ENCODE results near the gene HDGFL2.

HDGFL2 gene

DNA sequence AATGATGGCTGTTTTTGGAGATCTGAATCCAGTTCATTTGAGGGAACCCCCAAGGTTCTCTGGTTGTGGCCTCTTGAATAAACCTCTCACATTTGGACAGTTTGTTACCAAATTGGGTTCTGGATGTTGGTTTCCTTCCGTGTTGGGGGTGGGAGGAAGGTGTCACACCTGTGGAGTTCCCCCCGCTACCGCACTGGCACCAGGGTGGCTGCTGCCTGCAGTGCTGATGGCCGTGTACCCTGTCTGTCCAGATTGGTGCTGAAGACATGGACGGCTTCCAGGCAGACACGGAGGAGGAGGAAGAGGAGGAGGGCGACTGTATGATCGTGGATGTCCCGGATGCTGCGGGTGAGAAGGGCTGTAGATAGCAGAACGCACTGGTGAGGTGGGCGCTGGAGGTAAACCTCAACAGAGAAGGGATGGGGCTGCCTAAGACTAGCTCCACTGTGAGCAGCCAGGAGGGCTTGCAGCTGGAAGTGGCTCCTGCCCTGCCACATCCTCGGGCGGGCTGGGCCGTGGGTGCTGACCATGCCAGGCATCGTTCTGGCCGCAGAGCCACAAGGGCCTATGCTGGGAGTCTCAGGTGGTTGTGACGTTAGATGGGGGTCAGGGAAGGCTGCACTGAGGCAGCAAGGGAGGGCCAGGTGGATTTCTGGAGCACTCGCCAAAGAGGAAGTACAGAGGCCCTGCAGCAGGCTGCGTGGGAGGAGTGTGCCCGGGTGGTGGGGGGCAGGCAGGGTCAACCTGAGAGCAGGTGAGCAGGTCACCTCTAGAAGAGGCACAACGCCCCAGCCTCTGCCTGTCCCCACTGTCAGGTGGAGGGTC is 29.9 kb upstream of the HDGFL2 start:
- H2AFZ ChIP-seq: no peak overlapping the region
- H3K27ac ChIP-seq: no peak overlapping the region
- no peak overlapping the region for H3K9ac ChIP-seq
- H3K27me3 ChIP-seq (ENCODE audit: control insufficient read depth, insufficient read depth, low read length): no peaks in the 10 kb centered on the region
- H3K4me2 ChIP-seq (ENCODE audit: low read length): no peak overlapping the region
- no peaks in the 10 kb centered on the region for H3K4me1 ChIP-seq
- no peaks in the 10 kb centered on the region for H3K79me2 ChIP-seq
- H3K9me3 ChIP-seq (ENCODE audit: control insufficient read depth, low read length): no peaks in the 10 kb centered on the region
- TF ChIP-seq, protein P1, sequence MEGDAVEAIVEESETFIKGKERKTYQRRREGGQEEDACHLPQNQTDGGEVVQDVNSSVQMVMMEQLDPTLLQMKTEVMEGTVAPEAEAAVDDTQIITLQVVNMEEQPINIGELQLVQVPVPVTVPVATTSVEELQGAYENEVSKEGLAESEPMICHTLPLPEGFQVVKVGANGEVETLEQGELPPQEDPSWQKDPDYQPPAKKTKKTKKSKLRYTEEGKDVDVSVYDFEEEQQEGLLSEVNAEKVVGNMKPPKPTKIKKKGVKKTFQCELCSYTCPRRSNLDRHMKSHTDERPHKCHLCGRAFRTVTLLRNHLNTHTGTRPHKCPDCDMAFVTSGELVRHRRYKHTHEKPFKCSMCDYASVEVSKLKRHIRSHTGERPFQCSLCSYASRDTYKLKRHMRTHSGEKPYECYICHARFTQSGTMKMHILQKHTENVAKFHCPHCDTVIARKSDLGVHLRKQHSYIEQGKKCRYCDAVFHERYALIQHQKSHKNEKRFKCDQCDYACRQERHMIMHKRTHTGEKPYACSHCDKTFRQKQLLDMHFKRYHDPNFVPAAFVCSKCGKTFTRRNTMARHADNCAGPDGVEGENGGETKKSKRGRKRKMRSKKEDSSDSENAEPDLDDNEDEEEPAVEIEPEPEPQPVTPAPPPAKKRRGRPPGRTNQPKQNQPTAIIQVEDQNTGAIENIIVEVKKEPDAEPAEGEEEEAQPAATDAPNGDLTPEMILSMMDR (IDR thresholded peaks at IDR 0.05): no peak
- H3K36me3 ChIP-seq (ENCODE audit: control insufficient read depth, insufficient read depth, low read length): no peaks in the 10 kb centered on the region
- H3K4me3 ChIP-seq (ENCODE audit: low read depth, low read length): no peak overlapping the region

DNA sequence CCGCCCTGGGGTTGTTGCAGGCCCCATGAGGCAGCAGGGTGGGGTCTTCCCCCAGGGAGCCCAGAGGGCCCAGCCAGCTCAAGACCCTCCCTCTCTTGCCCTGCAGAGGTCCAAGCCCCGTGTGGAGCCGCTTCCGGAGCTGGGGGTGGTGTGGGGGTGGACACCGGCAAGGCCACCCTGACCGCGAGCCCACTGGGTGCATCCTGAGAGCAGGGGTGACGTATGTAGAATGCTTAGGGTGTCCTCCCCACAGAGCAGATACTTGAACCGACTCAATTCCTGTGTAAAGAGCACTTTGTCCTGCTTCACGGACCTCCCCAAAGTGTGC is 29.3 kb upstream of the HDGFL2 start:
- Histone ChIP-seq H3K9me3 (ENCODE audit: control insufficient read depth, low read length) (no peaks in the 10 kb centered on the region), H2AFZ (no peak overlapping the region), H3K4me2 (ENCODE audit: low read length) (no peak overlapping the region), H3K36me3 (ENCODE audit: control insufficient read depth, insufficient read depth, low read length) (no peaks in the 10 kb centered on the region), H3K9ac (no peak overlapping the region), H3K4me1 (no peaks in the 10 kb centered on the region), H3K27ac (no peak overlapping the region), H3K27me3 (ENCODE audit: control insufficient read depth, insufficient read depth, low read length) (no peaks in the 10 kb centered on the region), H3K79me2 (no peaks in the 10 kb centered on the region), H3K4me3 (ENCODE audit: low read depth, low read length) (no peak overlapping the region)
- TF ChIP-seq, protein P1 (IDR thresholded peaks at IDR 0.05): no peak

DNA sequence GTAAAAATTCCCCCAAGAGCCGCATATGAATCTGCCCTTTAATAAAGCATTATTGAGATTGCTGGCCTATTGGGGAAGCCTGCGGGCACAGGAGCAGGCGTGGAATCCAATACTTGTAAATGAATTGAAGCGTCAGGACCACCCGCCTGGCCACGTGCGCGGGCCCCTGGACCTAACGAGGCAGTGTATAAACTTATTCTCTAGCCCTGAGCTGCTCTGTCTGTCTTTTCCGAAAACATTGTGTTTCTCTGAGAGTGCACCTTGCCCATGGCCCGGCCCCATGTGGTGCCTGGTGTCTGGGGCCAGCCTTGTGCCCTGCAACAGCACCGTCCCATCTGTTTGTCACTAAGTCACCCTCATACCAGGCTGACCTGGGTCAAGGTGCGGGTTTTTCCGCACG is 28.9 kb upstream of the HDGFL2 start:
- Histone ChIP-seq H3K4me2 (ENCODE audit: low read length) (no peak overlapping the region), H3K27me3 (ENCODE audit: control insufficient read depth, insufficient read depth, low read length) (no peaks in the 10 kb centered on the region), H3K27ac (no peak overlapping the region), H3K9ac (no peak overlapping the region), H3K36me3 (ENCODE audit: control insufficient read depth, insufficient read depth, low read length) (no peaks in the 10 kb centered on the region), H3K4me3 (ENCODE audit: low read depth, low read length) (no peak overlapping the region), H3K79me2 (no peaks in the 10 kb centered on the region), H3K9me3 (ENCODE audit: control insufficient read depth, low read length) (no peaks in the 10 kb centered on the region), H2AFZ (no peak overlapping the region), H3K4me1 (no peaks in the 10 kb centered on the region)
- TF ChIP-seq, protein P1 (IDR thresholded peaks at IDR 0.05): no peak

DNA sequence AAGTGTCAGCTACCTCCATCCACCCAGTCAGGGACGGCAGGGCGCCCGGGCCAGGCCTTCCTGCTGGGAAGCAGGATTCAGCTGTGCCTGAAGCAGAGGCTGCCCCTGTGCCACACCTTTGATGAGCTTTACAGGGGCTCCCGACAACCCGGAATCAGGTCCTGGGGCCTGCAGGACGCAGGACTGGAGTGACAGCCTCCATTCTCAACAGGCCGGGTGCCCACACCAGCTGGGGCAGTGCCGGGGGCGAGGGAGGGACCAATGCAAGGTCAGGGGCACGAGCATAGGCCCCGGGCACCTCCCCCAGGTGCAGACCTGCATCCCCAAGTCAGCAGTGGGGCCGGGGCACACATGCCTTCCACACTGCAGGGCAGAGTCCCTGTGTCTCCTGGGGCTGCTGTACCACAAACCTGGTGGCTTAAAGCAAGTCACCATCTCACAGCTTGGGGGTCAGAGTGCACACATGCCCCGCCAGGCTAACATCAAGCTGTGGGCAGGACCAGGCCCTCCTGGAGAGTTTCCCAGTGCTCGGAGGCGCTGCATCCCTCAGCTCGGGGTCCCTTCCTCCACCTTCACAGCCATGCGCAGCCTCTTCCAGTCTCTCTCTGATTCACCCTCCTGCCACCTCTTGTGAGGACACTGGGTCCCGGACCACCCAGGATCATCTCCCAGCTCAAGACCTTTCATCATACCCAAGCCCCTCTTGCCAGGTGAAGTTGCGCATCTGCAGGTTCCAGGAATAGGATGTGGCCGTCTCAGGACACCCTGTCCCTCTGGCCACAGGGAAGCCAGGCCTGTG is 27.9 kb upstream of the HDGFL2 start:
- Histone ChIP-seq H3K9me3 (ENCODE audit: control insufficient read depth, low read length) (no peaks in the 10 kb centered on the region), H3K4me3 (ENCODE audit: low read depth, low read length) (no peak overlapping the region), H3K4me1 (no peaks in the 10 kb centered on the region), H3K36me3 (ENCODE audit: control insufficient read depth, insufficient read depth, low read length) (no peaks in the 10 kb centered on the region), H2AFZ (no peak overlapping the region), H3K79me2 (no peaks in the 10 kb centered on the region), H3K4me2 (ENCODE audit: low read length) (no peak overlapping the region), H3K9ac (no peak overlapping the region), H3K27me3 (ENCODE audit: control insufficient read depth, insufficient read depth, low read length) (no peaks in the 10 kb centered on the region), H3K27ac (no peak overlapping the region)
- TF ChIP-seq, protein P1 (IDR thresholded peaks at IDR 0.05): no peak

All from parathyroid adenoma (tissue), 2 donors.